Left renal cortex interstitium (tissue), 4 donors: ENCODE results near the gene SEPTIN5. TPM values are rescaled to one million over a fixed set of nuclear protein-coding genes. Genes with fewer than 3 reads are reported as not detected.

Experiments
- DNase-seq, 4 donors: peaks; one replicate each; pipeline ENCODE4 v3.0.0-alpha.2; 2013; ENCODE audit warnings: low read depth in 4 of 4, low spot score in 2 of 4, missing footprints in 1 of 4
- polyA plus RNA-seq, 4 donors: library from polyadenylated mRNA; unstranded; fragments of 120-200 nt; gene quantifications; one replicate each; pipeline ENCODE4 v1.2.1, GENCODE V29; 2013; ENCODE audit not compliant: insufficient read length in 4 of 4

Gene SEPTIN5
- polyA plus RNA-seq, 4 donors = 32.5 to 38.3 (median 35.1) TPM

DNA sequence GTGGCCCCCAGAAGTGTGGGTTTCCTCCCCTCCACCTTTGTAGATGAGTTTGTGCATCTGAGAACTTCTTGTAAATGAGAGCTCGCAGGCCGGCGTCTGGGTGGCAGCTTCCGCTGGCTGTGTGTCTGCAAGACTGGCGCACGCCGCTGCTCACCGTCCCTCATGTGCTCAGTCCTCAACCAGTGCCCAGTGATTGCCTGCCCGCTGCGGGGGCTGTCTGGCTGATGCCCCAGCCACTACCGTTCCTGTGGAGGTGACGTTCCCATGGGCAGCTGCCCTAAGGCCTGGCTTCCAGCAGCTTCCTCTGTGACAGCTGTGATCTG is 55.1 kb downstream of the SEPTIN5 start:
- no peak for DNase-seq

DNA sequence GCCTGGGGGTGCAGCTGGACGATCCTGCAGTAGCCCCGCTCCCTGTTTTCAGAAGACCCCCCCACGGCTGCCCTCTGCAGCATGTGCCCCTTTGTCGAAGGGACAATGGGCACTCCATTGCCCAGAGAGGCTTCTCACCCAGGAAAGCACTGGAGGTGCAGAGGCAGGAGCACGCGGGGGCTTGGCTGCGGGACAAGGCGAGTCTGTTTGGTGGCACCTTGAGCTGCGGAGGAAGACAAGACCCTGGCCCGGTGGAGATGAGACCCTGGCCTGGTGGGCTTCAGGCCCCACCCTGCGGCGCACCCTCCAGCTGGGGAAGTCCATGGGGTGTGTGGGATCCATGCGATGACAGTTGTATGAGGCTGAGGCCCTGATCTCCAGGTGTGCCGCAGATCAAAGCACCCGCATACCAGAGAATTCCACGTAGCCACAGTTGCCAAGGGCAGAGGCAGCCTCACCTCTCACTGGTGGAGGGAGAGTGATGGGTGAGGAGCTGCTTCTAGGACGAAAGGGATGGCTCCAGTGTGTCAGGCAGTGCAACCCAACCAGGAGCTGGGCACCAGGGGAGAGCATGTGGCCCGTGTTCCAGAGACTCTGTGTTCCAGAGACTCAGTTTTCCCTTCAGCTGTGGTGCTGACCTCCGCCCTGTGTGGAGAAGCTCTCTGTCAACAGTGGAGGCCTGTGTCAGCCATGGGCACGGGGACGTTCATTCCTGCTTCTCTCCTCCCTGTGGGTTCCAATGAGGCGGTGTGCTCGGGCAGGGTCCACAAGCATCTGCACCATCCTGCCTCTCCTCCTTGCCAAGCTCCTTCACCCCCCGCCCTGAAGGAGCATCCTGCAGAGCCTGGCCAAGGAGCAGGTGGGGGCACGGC is 56.3 kb downstream of the SEPTIN5 start:
- no peak for DNase-seq

DNA sequence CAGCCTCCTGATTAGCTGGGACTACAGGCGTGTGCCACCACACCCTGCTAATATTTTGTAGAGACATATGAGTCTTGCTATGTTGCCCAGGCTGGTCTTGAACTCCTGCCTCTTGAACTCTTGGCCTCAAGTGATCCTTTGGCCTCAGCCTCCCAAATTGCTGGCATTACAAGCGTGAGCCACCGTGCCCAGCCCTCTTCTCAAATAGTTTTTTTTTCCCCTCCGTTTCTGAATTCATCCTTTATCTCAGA is 58.0 kb downstream of the SEPTIN5 start:
- DNase-seq = no peak

Other genes starting within 250 kb of the SEPTIN5 start
- 10 to 100 TPM; 58.2 to 67.9 (median 67.3) TPM for gene UFD1, start 235.3 kb upstream of the SEPTIN5 start, polyA plus RNA-seq
- 10 to 100 TPM; 17.3 to 21.3 (median 19.7) TPM for gene CDC45, start 234.6 kb upstream of the SEPTIN5 start, polyA plus RNA-seq
- gene CLDN5, start 190.1 kb upstream of the SEPTIN5 start, polyA plus RNA-seq = 10 to 100 TPM; 20.4 to 51.8 (median 33.8) TPM
- 1 to 10 TPM; 3.0 to 6.5 (median 4.2) TPM for gene GP1BB, start 9.0 kb downstream of the SEPTIN5 start, polyA plus RNA-seq
- gene TBX1, start 46.3 kb downstream of the SEPTIN5 start, polyA plus RNA-seq = under 1 TPM; 0.23 to 0.41 (median 0.35) TPM
- 1 to 10 TPM; 2.8 to 6.6 (median 5.3) TPM for gene GNB1L, start 140.4 kb downstream of the SEPTIN5 start, polyA plus RNA-seq
- 10 to 100 TPM; 18.2 to 31.4 (median 22.8) TPM for gene RTL10, start 140.4 kb downstream of the SEPTIN5 start, polyA plus RNA-seq
- 100 to 1,000 TPM; 103 to 157 (median 124) TPM for gene COMT, start 227.3 kb downstream of the SEPTIN5 start, polyA plus RNA-seq
- 10 to 100 TPM; 23.0 to 35.8 (median 29.3) TPM for gene TXNRD2, start 227.3 kb downstream of the SEPTIN5 start, polyA plus RNA-seq